ENCODE measurements around the gene TRAK2. TPM values are rescaled to one million over a fixed set of nuclear protein-coding genes. Genes with fewer than 3 reads are reported as not detected.
A peak's percentile ranks its signal among the peaks of the same experiment; 100 is the strongest.

TRAK2 gene, protein sequence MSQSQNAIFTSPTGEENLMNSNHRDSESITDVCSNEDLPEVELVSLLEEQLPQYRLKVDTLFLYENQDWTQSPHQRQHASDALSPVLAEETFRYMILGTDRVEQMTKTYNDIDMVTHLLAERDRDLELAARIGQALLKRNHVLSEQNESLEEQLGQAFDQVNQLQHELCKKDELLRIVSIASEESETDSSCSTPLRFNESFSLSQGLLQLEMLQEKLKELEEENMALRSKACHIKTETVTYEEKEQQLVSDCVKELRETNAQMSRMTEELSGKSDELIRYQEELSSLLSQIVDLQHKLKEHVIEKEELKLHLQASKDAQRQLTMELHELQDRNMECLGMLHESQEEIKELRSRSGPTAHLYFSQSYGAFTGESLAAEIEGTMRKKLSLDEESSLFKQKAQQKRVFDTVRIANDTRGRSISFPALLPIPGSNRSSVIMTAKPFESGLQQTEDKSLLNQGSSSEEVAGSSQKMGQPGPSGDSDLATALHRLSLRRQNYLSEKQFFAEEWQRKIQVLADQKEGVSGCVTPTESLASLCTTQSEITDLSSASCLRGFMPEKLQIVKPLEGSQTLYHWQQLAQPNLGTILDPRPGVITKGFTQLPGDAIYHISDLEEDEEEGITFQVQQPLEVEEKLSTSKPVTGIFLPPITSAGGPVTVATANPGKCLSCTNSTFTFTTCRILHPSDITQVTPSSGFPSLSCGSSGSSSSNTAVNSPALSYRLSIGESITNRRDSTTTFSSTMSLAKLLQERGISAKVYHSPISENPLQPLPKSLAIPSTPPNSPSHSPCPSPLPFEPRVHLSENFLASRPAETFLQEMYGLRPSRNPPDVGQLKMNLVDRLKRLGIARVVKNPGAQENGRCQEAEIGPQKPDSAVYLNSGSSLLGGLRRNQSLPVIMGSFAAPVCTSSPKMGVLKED
- total RNA-seq = 10 to 100 TPM; 46.8 to 68.1 (median 49.1) TPM
- polyA plus RNA-seq = 10 to 100 TPM; 17.0 to 76.5 (median 45.0) TPM

- Histone ChIP-seq H3K27me3 (no peaks in the 10 kb centered on the region), H3K4me3 (peak within 1 kb of the TSS; percentile 62 to 98 (median 80)), H3K9me3 (no peaks in the 10 kb centered on the region), H3K4me1 (peaks cover 0 to 36% (median 29%) of the 10 kb centered on the region in 4 donors), H3K36me3 (peaks cover 0 to 9% (median 0%) of the 10 kb centered on the region in 4 donors), H3K27ac (peak within 1 kb of the TSS; percentile 87 to 95 (median 90))
- peak; percentile 97 for DNase-seq
- intact Hi-C loops (cut with DNase I) = loop anchor here (2.0 to 10.0 kb wide), 4 partner anchors 45 to 217 kb away; partner anchors contain the start of gene TMEM237
- peak in 3 of 4 experiments; percentile 18 to 46 (median 40) for TF ChIP-seq CTCF (IDR thresholded peaks at IDR 0.05)
- peak; percentile 71 to 92 (median 90) for TF ChIP-seq POLR2AphosphoS5 (IDR thresholded peaks at IDR 0.05)
- TF ChIP-seq POLR2A (IDR thresholded peaks at IDR 0.05) = peak; percentile 67 to 85
- no peak for TF ChIP-seq EP300 (IDR thresholded peaks at IDR 0.05)
- 1% methylated on average over 78 of the region's 78 CpGs for WGBS, 2 donors
Measured at GRCh38 chr2:201451292-201452057, at the start of gene TRAK2, which contains the start of gene STRADB. Gene TRAK2, minus strand, starts transcription at chr2:201451458. Its CDS starts 30,951 bp downstream, at chr2:201420507. Gene STRADB, plus strand, starts transcription at chr2:201451740. Its CDS starts 3,101 bp downstream, at chr2:201454841.

GRCh38 chr2:201500534-201500933 is 49.3 kb upstream of the TRAK2 start:
- intact Hi-C loops (cut with DNase I) = no loop called here
- H3K4me1 ChIP-seq = no peaks in the 10 kb centered on the region
- H3K36me3 ChIP-seq = no peaks in the 10 kb centered on the region
- no peak for DNase-seq
- H3K27ac ChIP-seq = no peak overlapping the region
- no peaks in the 10 kb centered on the region for H3K27me3 ChIP-seq
- WGBS, 2 donors = 77% methylated on average over 3 of the region's 3 CpGs
- no peak for TF ChIP-seq CTCF (IDR thresholded peaks at IDR 0.05)
- no peak for TF ChIP-seq EP300 (IDR thresholded peaks at IDR 0.05)
- TF ChIP-seq POLR2A (IDR thresholded peaks at IDR 0.05) = no peak
- TF ChIP-seq POLR2AphosphoS5 (IDR thresholded peaks at IDR 0.05) = no peak
- H3K4me3 ChIP-seq = no peak overlapping the region
- peaks cover 0 to 17% (median 7%) of the 10 kb centered on the region in 4 donors for H3K9me3 ChIP-seq

- Histone ChIP-seq H3K27ac (no peak overlapping the region), H3K9me3 (peaks cover 0 to 4% (median 0%) of the 10 kb centered on the region in 4 donors), H3K4me3 (no peak overlapping the region), H3K4me1 (no peaks in the 10 kb centered on the region), H3K27me3 (no peaks in the 10 kb centered on the region), H3K36me3 (no peaks in the 10 kb centered on the region)
- intact Hi-C loops (cut with DNase I) = no loop called here
- whole genome bisulfite sequencing, 2 donors = 73 to 80% methylated on average over 1 of the region's 1 CpG
- DNase-seq = no peak
- TF ChIP-seq CTCF (IDR thresholded peaks at IDR 0.05) (no peak), POLR2A (IDR thresholded peaks at IDR 0.05) (no peak), POLR2AphosphoS5 (IDR thresholded peaks at IDR 0.05) (no peak), EP300 (IDR thresholded peaks at IDR 0.05) (no peak)
Measured at GRCh38 chr2:201496785-201497184, 45.5 kb upstream of the TRAK2 start.

DNA sequence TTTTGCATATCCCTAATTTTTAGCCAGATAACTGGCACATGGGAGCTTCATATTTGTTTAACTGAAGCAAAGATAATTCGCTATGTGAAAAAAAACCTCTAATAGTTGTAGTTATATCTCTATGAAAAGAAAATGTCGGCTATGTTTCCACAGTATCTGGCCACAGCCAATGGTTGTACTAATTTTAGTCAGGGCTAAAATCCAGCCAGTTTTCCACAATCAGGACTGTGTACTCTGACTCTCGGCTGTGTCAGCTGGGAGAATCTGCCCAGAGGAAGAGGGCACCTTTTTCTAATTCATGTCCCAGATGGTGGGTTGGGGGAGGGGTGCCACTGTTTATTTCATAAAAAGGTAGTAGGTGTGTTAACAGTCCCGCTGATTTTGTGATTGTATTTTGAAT is 39.0 kb upstream of the TRAK2 start:
- H3K4me3 ChIP-seq = no peak overlapping the region
- WGBS, 2 donors = 90 to 94% methylated on average over 4 of the region's 4 CpGs
- intact Hi-C loops (cut with DNase I) = no loop called here
- DNase-seq = no peak
- H3K36me3 ChIP-seq = no peaks in the 10 kb centered on the region
- TF ChIP-seq POLR2A (IDR thresholded peaks at IDR 0.05) (no peak), CTCF (IDR thresholded peaks at IDR 0.05) (no peak), EP300 (IDR thresholded peaks at IDR 0.05) (no peak), POLR2AphosphoS5 (IDR thresholded peaks at IDR 0.05) (no peak)
- no peaks in the 10 kb centered on the region for H3K27me3 ChIP-seq
- no peak overlapping the region for H3K27ac ChIP-seq
- H3K4me1 ChIP-seq = no peaks in the 10 kb centered on the region
- no peaks in the 10 kb centered on the region for H3K9me3 ChIP-seq
